Gastroesophageal sphincter (tissue), 4 donors: Measurements from ENCODE around the gene RYR2. TPM values are rescaled to one million over a fixed set of nuclear protein-coding genes. Genes with fewer than 3 reads are reported as not detected.
A peak's percentile ranks its signal among the peaks of the same experiment; 100 is the strongest.

Experiments
- ATAC-seq: fragments of 150-250 bp; one replicate; pipeline ENCODE4 v1.9.1; 2016; ENCODE audit warnings: mild to moderate bottlenecking, moderate library complexity
- H3K27ac ChIP-seq, 4 donors: fragments of 200-600 bp; sonication (generic) in 3 of 4; 1 replicate in 3 of 4; 2 replicates in 1 of 4; pipeline ENCODE4 v1.5.1; 2016 to 2019
- H3K27me3 ChIP-seq: fragments of 200-600 bp; sonication (generic); one replicate; pipeline ENCODE4 v1.5.1; 2019
- H3K36me3 ChIP-seq, 2 donors: fragments of 200-600 bp; sonication (generic); one replicate each; pipeline ENCODE4 v1.5.1; 2019; ENCODE audit warnings: control low read depth in 1 of 2
- H3K4me1 ChIP-seq, 3 donors: fragments of 200-600 bp; sonication (generic); 1 replicate in 2 of 3; 2 replicates in 1 of 3; pipeline ENCODE4 v1.5.1; 2016 to 2019; ENCODE audit warnings: control low read depth in 2 of 3
- H3K4me3 ChIP-seq, 2 donors: fragments of 200-600 bp; sonication (generic); one replicate each; pipeline ENCODE4 v1.5.1; 2019; ENCODE audit warnings: mild to moderate bottlenecking in 1 of 2, moderate library complexity in 1 of 2
- H3K9me3 ChIP-seq, 3 donors: fragments of 200-600 bp; sonication (generic); one replicate each; pipeline ENCODE4 v1.5.1; 2017 to 2019; ENCODE audit warnings: control low read depth in 2 of 3
- EP300 ChIP-seq: sonication (generic); formaldehyde crosslinking; IDR thresholded peaks from one replicate; pipeline ENCODE4 v1.6.1; 2017; ENCODE audit warnings: antibody characterized with exemption, mild to moderate bottlenecking
- POLR2A ChIP-seq, 2 donors: fragments of 450-650 bp; IDR thresholded peaks; one replicate each; pipeline ENCODE4 v1.6.1; 2017; ENCODE audit warnings: antibody characterized with exemption in 2 of 2, mild to moderate bottlenecking in 2 of 2, moderate library complexity in 1 of 2
- POLR2AphosphoS5 ChIP-seq: sonication (generic); formaldehyde crosslinking; IDR thresholded peaks from one replicate; pipeline ENCODE4 v1.6.1; 2017; ENCODE audit warnings: antibody characterized with exemption
- WGBS, 2 donors: methylation state at CpG; one replicate each; pipeline ENCODE4 v1.1.5; 2018; ENCODE audit warnings: low coverage in 1 of 2; 5-methylcytosine and 5-hydroxymethylcytosine counted together
- total RNA-seq, 4 donors: library from RNA; depleted of rRNA; stranded (reverse); fragments of >200 nt; gene quantifications; one replicate each; pipeline ENCODE4 v1.1.0, GENCODE V29; 2016
- TF ChIP-seq, protein P1 (sequence below), 4 experiments: fragments of 200-600 bp in 2 of 4; fragments of 450-650 bp in 2 of 4; sonication (generic) in 1 of 4; IDR thresholded peaks; one replicate each; pipeline ENCODE4 v1.5.1; 2017 to 2019; ENCODE audit warnings: antibody characterized with exemption in 4 of 4, mild to moderate bottlenecking in 2 of 4, moderate library complexity in 2 of 4

RYR2 gene
- total RNA-seq, 4 donors from 2014 or later: 27.4 to 78.8 (median 42.7) TPM

DNA sequence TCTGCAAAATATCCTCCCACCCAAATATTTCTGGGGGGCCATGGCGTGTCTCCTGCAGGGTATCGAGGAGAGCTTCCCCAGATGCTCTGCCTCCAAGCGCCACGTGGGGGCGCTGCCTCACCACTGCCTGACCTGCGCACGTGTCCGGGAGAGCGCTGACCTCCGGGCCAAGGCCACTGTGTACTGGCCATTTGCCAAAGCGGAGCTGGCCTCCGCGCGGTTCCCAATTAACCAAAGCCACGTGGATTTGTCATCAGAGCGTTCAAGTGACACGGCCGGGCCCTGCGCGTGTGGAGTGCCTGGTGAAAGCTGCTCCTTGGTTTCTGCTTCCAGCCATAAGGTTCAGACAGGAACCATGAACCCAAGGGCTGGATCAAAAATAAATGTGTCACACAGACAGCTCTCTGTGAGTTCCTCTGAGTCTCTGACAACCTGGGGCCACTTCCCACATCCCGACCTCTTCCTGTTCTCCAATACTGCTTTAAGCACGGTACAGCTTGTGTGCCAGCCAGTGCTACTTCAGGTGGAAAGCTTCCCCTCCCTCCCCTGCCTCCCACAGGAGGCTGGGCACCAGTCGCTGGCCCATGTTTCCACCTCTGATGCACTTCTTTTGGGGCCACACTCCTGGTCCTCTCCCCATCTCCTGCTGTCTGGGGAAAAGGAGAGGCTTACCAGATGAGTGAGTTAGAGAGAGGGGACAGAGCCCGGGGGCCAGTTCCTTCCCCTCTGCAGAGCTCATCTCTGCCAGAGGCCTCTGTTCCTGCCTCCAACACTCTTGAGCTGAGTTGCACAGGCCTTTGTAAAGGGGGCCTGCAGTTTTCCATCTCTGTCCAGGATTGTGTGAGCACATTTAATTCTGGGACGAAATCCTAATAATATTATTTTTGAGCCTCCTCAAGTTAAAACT lies 822.6 kb downstream of the RYR2 start:
- ATAC-seq: peak; percentile 60
- Histone ChIP-seq H3K27ac (no peak overlapping the region), H3K36me3 (no peaks in the 10 kb centered on the region), H3K4me1 (peaks cover 0 to 9% (median 0%) of the 10 kb centered on the region in 3 donors), H3K4me3 (peak overlapping the region in 1 of 2 donors; percentile 26), H3K27me3 (no peaks in the 10 kb centered on the region), H3K9me3 (no peaks in the 10 kb centered on the region)
- TF ChIP-seq POLR2AphosphoS5: peak; percentile 28
- TF ChIP-seq EP300: no peak
- TF ChIP-seq, protein P1, sequence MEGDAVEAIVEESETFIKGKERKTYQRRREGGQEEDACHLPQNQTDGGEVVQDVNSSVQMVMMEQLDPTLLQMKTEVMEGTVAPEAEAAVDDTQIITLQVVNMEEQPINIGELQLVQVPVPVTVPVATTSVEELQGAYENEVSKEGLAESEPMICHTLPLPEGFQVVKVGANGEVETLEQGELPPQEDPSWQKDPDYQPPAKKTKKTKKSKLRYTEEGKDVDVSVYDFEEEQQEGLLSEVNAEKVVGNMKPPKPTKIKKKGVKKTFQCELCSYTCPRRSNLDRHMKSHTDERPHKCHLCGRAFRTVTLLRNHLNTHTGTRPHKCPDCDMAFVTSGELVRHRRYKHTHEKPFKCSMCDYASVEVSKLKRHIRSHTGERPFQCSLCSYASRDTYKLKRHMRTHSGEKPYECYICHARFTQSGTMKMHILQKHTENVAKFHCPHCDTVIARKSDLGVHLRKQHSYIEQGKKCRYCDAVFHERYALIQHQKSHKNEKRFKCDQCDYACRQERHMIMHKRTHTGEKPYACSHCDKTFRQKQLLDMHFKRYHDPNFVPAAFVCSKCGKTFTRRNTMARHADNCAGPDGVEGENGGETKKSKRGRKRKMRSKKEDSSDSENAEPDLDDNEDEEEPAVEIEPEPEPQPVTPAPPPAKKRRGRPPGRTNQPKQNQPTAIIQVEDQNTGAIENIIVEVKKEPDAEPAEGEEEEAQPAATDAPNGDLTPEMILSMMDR (IDR thresholded peaks at IDR 0.05): peak; percentile 75 to 92 (median 82)
- TF ChIP-seq POLR2A (IDR thresholded peaks at IDR 0.05): no peak
- 22 to 36% methylated on average over 9 to 11 of the region's 25 CpGs for WGBS, 2 donors

DNA sequence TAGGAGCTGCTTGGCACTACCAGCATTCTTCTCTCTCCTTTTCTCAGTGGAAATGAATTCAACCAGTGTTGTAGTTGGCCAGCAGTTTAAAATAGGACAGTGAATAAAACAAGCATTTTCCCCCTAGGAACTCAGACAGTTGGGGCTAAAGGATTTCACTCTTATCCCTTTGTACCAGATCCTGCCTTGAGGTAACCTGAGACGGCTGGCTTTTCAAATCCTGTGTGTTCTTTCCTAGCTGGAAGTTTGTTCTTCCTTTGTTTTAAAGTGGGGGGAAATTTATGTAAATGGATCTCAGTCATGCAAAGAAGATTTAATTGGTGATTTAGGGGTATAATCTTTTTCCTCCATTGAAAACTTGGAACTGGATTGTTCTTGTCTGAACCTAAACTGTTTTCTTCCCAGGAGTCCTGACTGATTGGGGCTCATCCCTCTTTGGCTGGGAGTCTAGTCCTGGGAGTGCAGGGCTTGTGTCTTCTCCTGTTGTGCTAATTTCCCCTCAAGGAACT lies 825.5 kb downstream of the RYR2 start:
- ATAC-seq: no peak
- H3K27ac ChIP-seq: no peak overlapping the region

DNA sequence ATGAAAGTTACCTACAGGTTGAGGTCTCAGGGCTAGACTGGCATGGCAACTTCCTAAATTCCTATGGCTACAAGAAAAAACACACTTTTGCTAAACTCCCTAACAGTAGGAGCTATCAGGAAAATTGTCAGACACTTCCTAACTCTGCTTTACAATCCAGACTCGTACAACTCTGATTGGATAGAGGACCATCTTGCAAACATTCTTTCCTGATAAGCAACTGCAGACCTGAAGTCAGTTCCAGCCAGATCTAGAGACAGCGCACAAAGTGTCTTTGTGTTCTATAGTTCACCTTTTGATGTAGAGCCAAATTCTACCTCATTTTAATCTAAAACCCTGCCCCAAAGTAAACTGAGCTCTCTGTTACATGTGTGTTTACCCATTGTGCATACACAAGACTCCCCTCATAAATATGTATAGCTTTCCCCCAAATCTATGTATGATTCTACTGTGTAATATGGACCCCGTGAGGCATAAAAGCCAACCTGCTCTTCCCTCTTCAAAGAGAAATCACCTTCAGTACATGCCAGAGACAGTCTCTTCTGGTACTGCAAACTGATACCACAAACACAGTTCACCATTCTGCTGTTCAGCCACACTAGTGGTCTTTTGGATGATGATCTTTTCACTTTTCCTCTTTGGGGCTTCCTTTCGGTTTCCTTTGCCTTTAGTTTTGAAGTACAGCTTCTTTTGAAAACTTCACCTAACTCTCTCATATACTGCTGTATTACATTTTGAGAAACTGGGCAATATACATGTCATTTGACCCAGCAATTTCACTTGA lies 827.0 kb downstream of the RYR2 start:
- no peak overlapping the region for H3K27ac ChIP-seq
- H3K27me3 ChIP-seq: no peaks in the 10 kb centered on the region
- 82 to 86% methylated on average over 2 to 4 of the region's 4 CpGs for WGBS, 2 donors
- H3K9me3 ChIP-seq: no peaks in the 10 kb centered on the region
- H3K4me1 ChIP-seq: peaks cover 0 to 8% (median 0%) of the 10 kb centered on the region in 3 donors
- TF ChIP-seq POLR2A (IDR thresholded peaks at IDR 0.05) (no peak), POLR2AphosphoS5 (no peak)
- no peak for ATAC-seq
- H3K36me3 ChIP-seq: no peaks in the 10 kb centered on the region
- no peak overlapping the region for H3K4me3 ChIP-seq

More for the DNA sequence above, 825.5 kb downstream of the RYR2 start:
- H3K36me3 ChIP-seq: no peaks in the 10 kb centered on the region
- H3K27me3 ChIP-seq: no peaks in the 10 kb centered on the region
- H3K4me3 ChIP-seq: no peak overlapping the region
- TF ChIP-seq EP300: no peak
- TF ChIP-seq, protein P1 (IDR thresholded peaks at IDR 0.05): no peak
- no peak for TF ChIP-seq POLR2A (IDR thresholded peaks at IDR 0.05)
- TF ChIP-seq POLR2AphosphoS5: no peak
- 83 to 95% methylated on average over 1 of the region's 1 CpG for WGBS, 2 donors
- no peaks in the 10 kb centered on the region for H3K9me3 ChIP-seq
- peaks cover 0 to 9% (median 0%) of the 10 kb centered on the region in 3 donors for H3K4me1 ChIP-seq

DNA sequence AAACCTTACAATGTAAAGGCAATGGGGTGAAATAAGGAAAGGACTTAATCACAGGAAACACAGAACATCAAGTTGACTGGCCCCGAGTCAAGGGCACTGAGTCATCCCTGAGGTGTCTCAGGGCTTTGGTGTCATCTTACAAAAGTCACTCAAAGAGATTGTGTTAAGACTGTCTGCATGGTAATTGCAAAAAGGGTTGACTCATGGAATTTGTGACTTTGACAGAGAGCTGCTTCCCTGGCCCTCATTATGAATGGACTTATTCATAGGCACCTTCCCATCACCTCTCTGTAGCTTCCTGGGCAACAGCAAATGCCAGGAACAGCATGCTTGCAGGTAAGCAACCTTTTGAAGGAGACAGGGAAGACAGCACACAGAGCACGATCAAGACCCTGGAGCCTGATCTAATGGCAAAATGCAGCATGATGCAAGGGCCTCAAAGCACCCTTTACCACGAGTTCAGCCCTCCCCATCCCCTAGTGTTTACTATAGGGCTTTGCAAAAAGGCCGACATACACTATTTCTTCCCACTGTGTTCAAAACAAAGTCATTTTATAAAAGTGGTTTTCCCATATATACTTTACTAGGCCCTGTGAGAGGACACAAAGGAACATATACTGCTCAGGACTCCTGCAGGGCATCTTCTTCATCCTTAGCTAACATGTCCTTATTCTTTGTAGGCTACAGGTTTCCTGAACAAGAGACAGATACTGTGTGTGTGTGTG lies 831.7 kb downstream of the RYR2 start:
- H3K27me3 ChIP-seq: no peaks in the 10 kb centered on the region
- WGBS, 2 donors: 66 to 73% methylated on average over 4 of the region's 4 CpGs
- ATAC-seq: no peak
- no peak overlapping the region for H3K4me3 ChIP-seq
- no peaks in the 10 kb centered on the region for H3K4me1 ChIP-seq
- no peaks in the 10 kb centered on the region for H3K36me3 ChIP-seq
- TF ChIP-seq, protein P1 (IDR thresholded peaks at IDR 0.05): no peak
- no peak for TF ChIP-seq POLR2A (IDR thresholded peaks at IDR 0.05)
- TF ChIP-seq POLR2AphosphoS5: no peak
- no peak for TF ChIP-seq EP300
- H3K9me3 ChIP-seq: no peaks in the 10 kb centered on the region
- H3K27ac ChIP-seq: no peak overlapping the region

DNA sequence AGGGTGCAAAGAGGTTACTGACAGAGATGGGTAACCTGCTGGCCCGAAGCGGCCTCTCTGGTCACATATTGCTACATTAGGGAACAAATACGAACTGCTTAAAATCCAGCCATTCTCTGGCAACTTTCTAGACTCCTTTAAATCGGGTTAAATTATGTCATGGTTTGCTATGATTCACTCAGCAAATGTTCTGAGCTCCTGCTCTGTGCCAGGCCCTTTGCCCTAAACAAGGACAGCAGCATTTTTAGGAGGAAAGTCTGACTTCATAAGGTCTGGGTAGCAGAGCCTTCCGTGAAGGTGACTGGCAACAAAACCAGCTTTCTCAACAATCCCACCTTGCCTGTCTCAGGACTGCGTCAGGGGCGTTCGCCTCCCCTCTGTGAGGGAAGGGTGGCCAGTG lies 833.3 kb downstream of the RYR2 start:
- no peak overlapping the region for H3K4me3 ChIP-seq
- no peaks in the 10 kb centered on the region for H3K36me3 ChIP-seq
- no peak for ATAC-seq
- WGBS, 2 donors: 79 to 80% methylated on average over 7 of the region's 8 CpGs
- H3K27me3 ChIP-seq: no peaks in the 10 kb centered on the region
- no peaks in the 10 kb centered on the region for H3K4me1 ChIP-seq
- no peaks in the 10 kb centered on the region for H3K9me3 ChIP-seq
- TF ChIP-seq POLR2AphosphoS5: no peak
- TF ChIP-seq POLR2A (IDR thresholded peaks at IDR 0.05): no peak
- TF ChIP-seq EP300: no peak
- TF ChIP-seq, protein P1 (IDR thresholded peaks at IDR 0.05): no peak
- no peak overlapping the region for H3K27ac ChIP-seq
